CMK (cell line): ENCODE measurements around the gene TCEAL1.
"Not testable (repeated sequence)": the region's sequence is repeated elsewhere in the genome, so short reads cannot be mapped to it uniquely, and the experiment has no call there.

Source experiments
- DNase-seq: peaks from one replicate; pipeline ENCODE4 v3.0.0-alpha.2; 2010; ENCODE audit warnings: low read depth

The TCEAL1 gene

GRCh38 chrX:103635436-103635835, 6.7 kb downstream of the TCEAL1 start:
- no peak for DNase-seq

- DNase-seq = no peak
Observed at GRCh38 chrX:103637604-103638338, 9.0 kb downstream of the TCEAL1 start.

GRCh38 chrX:103638479-103639346, 9.9 kb downstream of the TCEAL1 start:
- DNase-seq = not testable (repeated sequence)

- DNase-seq = no peak
Observed at GRCh38 chrX:103640401-103641155, 11.8 kb downstream of the TCEAL1 start.

- no peak for DNase-seq
Observed at GRCh38 chrX:103644125-103644524, 15.3 kb downstream of the TCEAL1 start.

DNA sequence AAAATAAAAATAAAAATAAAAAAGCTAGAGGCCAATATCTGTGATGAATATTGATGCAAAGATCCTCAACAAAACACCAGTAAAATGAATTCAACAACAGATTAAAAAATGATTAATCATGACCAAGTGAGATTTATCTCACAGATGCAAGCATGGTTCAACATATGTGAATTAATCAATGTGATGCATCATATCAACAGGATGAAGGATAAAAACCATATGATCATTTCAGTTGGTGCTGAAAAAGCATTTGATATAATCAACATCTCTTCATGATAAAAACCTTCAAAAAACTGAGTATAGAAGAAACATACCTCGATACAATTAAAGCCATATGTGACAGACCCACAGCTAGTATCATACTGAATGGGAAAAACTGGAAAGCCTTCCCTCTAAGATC, 18.9 kb downstream of the TCEAL1 start:
- DNase-seq = no peak

- DNase-seq = no peak
Observed at GRCh38 chrX:103651151-103651773, 22.5 kb downstream of the TCEAL1 start.

DNA sequence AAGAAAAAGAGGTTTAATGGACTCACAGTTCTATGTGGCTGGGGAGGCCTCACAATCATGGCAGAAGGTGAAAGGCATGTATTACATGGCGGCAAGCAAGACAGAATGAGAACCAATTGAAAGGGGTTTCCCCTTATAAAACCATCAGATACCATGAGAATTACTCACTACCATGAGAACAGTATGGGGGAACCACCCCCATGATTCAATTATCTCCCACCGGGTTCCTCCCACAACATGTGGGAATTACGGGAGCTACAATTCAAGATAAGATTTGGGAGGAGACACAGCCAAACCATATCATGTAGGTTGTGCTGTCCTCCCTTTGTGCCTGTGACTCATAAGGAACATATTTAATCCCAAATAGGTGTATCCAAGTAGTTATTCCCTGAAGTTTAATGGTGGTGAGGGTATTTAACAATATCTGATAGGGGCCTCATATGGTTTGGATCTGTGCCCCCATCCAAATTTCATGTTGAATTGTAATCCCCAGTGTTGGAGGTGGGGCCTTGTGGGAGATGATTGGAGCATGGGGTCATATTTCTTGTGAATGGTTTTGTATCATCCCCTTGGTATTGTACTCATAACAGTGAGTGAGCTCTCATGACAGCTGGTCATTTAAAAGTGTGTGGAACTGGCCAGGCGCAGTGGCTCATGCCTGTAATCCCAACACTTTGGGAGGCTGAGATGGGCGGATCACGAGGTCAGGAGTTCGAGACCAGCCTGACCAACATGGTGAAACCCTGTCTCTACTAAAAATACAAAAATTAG, 26.6 kb downstream of the TCEAL1 start:
- DNase-seq = not testable (repeated sequence)

GRCh38 chrX:103656617-103657016, 27.8 kb downstream of the TCEAL1 start:
- DNase-seq = no peak

- DNase-seq = not testable (repeated sequence)
Observed at GRCh38 chrX:103657066-103657465, 28.3 kb downstream of the TCEAL1 start.

GRCh38 chrX:103658681-103659433, 30.1 kb downstream of the TCEAL1 start:
- no peak for DNase-seq

- not testable (repeated sequence) for DNase-seq
Observed at GRCh38 chrX:103659460-103659859, 30.7 kb downstream of the TCEAL1 start.

GRCh38 chrX:103663981-103664762, 35.4 kb downstream of the TCEAL1 start:
- no peak for DNase-seq

GRCh38 chrX:103666202-103667107, 37.7 kb downstream of the TCEAL1 start:
- DNase-seq = no peak

DNA sequence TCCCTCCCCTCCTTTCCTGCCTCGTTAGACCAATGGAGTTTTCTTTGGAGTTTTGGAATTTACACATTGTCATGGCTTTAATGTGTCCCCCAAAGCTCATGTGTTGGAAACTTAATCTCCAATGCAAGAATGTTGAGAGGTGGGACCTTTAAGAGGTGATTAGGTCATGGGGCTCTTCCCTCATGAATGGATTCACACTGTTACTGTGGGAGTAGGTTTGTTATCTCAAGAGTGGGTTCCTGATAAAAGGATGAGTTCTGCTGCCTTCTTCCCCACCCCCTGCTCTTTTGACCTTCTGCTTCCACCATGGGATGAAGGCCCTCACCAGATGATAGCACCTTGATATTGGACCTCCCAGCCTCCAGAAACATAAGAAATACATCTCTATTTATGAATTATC, 41.0 kb downstream of the TCEAL1 start:
- no peak for DNase-seq

DNA sequence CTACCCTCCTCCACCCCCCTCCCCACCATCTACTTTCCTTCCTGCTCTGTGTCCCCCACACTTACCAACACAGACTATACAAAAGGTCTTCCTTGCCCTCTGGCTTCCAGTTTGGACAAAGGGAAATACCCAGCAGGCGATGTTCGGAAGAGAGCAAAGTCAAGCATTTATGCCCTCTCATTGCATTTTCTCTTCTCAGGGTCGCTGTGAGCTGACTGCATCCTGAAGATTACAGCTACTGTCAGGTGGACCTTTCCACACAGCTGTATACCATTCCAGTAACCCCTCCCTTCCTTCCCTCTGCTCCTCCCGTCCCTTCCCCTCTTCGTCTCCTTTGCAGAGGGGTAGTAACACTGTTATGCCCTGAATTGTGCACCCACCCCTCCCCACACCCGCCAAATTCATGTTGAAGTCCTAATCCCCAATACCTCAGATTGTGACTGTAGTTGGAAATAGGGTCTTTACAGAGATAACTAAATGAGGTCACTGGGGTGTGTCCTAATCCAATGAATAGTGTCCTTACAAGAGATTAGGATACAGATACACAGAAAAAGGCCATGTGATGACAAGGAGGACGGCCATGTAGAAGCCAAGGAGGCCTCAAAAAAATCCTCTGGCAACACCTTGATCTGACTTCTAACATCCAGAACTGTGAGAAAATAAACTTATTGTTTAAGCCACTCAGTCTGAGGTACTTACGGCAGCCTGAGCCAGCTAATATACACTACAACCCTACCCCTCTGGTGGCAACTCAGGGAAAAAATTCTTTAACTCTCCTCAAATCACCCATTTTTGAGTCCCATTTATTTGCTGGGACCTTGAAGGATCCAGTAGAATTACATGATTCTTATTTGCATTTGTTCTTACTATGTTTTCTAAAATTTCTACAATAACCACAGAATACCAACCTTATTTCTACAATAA, 46.0 kb downstream of the TCEAL1 start:
- DNase-seq = no peak

GRCh38 chrX:103678199-103678993, 49.6 kb downstream of the TCEAL1 start:
- DNase-seq = no peak
